ENCODE data around the gene RNF217.
A peak's percentile ranks its signal among the peaks of the same experiment; 100 is the strongest.
"Not testable (repeated sequence)": the region's sequence is repeated elsewhere in the genome, so short reads cannot be mapped to it uniquely, and the experiment has no call there.

The RNF217 gene

DNA sequence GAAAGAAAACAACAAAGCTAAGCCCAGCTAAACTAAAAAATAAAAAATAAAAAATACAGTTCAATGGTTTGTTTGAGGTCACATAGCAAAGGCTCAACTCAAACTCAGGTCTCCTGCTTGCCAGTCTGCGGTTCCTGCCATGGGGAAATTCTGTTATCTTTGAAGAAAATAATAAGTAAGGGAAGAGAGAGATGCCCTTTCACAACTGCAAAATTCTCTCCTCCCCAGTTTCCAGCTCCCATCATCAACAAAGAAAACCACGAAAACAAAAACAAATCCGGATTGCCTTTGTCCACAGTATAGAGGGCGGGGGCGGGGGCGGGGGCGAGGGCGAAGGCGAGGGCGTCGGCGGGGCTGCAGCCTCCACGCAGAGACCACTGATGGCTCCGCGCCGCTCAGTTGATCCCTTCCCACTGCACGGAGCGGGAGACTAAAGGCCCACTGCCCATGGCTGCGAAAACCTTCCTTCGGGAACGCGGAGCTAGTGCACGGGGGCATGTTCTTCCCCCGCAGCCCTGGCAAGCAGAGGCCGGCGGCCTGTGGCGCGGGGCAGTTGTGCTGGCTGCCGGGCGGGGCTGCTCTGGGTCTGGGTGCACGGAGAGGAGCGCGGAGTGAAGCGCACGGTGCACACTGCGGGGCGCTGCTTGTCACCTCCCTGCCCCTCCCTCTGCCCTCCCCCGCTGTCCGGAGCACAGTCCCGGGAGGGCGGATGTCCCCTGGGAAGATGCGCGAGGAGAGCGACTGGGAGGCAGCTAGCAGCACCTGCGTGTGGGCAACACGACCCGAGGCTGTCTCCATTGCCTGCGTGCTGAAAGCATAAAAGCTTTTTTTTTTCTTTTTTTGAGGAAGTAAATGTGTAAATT is 137.2 kb downstream of the RNF217 start:
- peak; percentile 62 for DNase-seq (ENCODE audit: low spot score)

DNA sequence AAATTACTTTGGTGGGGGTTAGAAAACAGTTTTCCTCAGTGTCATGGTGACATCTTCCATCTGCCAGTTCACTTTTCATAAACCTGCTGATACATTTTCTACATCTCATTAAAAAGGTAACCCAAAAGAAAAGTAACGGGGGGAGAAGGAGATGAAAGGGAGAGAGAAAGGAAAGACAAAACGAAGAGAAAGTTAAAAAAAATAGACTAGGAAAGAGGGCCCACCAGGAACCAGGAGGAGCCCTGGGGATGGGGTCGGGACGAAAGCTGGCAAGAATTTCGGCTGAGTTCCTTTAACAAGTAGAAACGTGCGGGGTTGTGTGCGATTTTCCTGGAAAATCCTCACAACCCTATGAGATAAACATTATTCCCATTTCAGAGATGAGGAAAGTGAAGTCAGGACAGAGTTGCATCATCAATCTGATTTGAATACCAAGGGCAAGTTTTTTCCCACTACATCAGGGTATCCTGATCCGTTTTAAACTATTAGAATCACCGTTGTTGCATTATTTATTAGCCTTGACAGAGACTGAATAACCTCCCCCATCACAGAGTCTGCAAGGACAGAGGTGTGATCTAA is 137.9 kb downstream of the RNF217 start:
- no peak for DNase-seq (ENCODE audit: low spot score)

DNA sequence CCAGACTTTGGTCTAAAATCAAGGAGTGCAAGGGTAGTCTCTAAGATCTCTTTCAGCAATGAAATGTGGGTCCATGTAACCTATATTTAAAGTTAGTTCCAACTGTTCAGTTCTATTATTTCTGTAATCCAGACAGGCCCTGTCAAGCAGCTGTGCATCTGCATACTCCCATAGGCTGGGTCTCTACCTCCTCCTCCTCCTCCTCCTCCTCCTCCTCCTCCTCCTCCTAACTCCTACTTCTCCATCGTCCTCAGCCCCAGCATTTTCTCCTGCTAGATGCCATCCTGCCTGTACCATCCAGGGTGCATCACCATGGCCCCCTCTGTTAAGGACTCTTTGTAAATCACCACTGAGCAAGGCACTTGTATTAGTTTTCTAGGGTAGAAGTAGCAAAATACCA is 138.9 kb downstream of the RNF217 start:
- no peak for DNase-seq (ENCODE audit: low spot score)

DNA sequence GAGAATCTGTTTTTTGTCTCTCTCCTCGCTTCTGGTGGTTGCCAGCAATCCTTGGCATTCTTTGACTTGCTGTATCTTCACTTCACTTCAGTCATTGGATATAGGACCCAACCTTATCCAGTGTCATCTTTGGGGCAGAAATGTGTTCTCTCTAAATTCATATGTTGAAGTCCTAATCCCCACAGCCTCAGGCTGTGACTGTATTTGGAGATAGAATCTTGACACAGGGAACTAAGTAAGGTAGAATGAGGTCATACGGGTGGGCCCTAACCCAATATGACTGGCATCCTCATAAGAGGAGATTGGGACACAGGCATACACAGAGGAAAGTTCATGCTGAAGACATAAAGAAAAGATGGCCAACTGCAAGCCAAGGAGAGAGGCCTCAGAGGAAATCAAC is 139.4 kb downstream of the RNF217 start:
- DNase-seq (ENCODE audit: low spot score) = no peak

DNA sequence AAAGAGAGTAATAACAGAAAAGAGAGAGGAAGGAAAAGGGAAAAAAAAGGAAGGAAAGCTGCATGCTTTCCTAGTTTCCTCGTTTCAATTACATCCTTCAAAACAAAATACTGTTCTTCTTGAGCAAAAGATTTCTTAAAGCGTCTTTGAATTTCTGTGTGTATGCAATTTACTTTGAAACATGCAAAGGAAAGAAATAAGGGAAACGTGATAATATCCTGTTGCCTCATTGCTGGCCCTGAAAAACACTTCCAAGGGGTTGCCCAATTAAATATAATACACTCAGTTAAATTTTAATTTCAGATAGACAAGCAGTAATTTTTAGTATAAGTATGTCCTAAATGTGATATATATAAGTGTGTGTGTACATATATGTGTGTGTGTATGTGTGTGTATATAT is 140.2 kb downstream of the RNF217 start:
- DNase-seq (ENCODE audit: low spot score) = no peak

DNA sequence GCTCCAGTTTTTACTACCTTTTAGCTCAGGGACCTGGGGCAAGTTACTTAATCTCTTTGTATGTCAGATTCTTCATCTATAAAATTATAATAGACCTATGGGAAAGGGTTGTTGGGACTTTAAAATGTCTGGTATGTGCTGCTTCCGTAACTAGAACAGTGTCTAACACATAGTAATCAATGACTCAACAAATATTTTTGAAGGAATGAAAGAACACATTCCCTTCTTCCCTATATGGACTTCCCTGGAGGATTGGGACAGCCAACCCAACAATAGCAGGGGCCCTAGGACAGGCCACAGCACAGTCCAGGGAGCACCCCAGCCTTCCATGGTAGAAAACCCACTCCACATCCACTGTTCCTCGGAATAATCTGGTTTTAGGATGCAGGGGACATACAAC is 140.7 kb downstream of the RNF217 start:
- peak; percentile 84 for DNase-seq (ENCODE audit: low spot score)

DNA sequence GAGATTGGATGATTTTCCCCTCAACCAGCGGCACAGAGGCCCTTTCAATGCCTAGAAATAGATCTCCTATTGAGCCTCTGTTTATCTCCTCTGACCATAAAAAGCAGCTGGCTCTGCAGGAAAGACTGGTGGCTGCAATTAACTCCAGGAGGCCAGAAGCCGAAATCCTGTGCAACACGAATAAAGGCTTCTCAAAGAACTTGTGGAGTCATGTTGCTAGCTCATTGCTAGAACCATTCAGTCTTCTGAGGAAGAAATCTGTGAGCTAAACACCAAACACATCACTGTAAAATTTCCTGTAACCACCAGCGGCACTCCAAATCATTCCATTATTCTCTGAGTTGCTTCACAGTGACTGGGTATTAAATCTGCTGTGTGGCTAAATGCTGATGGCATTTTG is 142.2 kb downstream of the RNF217 start:
- DNase-seq (ENCODE audit: low spot score) = peak; percentile 64

DNA sequence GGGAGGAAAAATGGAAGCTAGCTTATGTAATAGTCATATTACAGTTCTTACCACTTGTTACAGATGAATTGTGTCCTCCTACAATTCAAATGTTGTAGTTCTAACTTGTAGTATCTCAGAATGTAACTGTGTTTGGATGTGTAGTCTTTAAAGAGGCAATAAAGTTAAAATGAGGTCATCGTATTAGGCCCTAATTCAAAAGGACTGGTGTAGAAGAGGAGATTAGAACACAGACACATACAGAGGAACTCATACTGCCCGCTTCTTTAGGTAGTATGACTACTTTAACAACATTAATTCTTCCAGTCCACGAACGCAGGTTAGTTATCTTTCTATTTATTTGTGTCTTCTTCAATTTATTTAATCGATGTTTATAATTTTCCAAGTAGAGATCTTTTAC is 144.8 kb downstream of the RNF217 start:
- DNase-seq (ENCODE audit: low spot score) = no peak

DNA sequence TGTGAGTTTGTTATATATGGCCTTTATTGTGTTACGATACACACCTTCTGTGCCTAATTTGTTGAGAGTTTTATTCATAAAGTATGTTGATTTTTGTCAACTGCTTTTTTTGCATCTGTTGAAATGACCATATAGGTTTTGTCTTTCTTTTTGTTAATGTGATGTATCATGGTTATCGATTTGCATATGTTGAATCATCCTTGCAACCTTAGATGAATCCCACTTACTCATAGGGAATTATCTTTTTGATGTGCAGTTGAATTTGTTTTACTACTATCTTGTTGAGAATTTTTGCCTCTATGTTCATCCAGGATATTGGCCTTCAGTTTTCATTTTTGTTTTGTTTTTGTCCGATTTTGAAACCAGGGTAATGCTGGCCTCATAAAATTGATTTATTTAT is 145.7 kb downstream of the RNF217 start:
- no peak for DNase-seq (ENCODE audit: low spot score)

DNA sequence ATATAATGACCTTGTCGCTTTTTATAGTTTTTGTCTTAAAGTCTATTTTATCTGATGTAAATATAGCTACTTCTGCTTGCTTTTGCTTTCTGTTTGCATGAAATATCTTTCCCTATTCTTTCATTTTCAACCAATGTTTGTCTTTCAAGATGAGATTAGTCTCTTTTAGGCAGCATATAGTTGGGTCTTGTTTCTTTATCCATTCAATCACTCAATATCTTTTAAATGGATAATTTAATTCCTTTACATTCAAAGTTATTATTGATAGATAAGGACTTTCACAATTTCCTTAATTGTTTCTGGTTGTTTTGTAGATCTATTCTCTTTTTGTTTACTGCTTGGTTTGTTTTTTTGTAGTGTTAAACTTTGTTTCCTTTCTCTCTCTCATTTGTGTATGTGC is 147.8 kb downstream of the RNF217 start:
- no peak for DNase-seq (ENCODE audit: low spot score)

DNA sequence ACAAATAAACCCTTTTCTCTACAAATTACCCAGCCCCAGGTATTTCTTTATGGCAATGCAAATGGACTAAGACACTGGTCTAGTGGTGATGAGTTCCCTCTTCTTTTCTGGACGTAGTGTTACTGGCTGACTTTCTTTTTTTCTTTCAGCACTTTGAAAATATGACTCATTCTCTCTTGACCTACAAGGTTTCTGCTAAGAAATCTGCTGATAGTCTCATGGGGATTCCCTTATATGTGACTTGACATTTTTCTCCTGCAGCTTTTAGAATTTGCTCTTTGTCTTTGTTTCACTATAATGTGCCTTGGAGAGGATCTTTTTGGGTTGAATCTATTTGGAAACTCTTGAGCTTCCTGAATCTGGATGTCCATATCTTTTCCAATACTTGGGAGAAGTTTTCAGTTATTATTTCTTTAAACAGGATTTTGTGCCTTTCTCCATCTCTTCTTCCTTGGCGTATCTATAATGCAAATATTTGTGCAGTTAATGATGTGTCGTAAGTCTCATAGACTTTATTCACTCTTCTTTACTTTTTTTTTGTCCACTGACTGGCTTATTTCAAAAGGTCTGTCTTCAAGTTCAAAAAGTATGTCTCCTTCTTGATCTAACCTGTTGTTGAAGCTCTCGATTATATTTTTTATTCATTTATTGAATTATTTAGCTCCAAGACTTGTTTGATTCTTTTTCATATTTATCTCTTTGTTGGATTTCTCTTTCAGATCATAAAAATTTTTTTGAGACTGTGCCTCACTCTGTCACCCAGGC is 149.2 kb downstream of the RNF217 start:
- DNase-seq (ENCODE audit: low spot score) = no peak

DNA sequence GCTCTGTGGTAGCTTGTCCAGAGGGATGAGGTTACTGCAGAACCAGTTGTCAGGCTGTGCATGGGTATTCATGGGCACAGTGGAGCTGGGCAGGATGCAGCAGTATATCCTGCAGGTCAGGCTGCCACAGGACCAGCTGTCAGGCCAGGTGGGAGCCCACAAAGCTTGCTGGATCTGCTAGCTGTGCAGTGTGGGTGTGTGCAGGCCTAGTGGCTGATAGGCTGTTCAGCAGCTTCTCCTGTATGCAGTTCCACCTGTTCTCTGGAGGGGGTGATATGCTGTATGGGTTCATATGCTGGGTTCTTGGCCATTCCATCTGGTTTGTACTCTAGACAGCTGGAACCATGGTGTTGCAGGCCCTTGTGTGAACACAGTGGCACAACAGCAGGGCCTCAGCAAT is 150.7 kb downstream of the RNF217 start:
- DNase-seq (ENCODE audit: low spot score) = no peak

DNA sequence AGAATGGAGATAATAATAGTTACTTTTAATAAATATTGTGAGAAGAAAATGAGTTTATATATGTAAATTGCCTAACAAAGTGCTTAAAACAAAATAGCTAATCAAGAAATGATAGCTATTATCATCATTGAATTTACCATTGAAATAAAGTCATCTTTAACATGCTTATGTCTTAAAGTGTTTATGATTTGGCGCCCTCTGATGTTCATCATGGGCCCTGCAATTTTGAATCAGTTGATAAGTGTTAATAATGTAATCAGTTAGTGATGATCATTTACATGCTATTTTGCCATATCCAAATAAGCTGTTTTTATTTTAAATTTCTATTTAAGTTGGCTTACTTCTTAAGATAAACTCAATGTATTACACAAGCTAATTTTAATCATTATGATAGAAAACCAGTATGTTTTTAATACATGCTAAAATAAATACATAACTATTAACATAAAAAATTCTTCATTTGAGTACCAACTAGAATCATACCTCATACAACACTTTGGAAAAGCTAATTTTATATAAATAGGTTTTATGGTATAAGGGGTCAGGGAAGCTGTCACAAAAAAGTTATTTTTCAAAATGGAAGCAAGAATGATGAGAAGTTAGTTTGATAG is 152.1 kb downstream of the RNF217 start:
- DNase-seq (ENCODE audit: low spot score) = peak; percentile 50

DNA sequence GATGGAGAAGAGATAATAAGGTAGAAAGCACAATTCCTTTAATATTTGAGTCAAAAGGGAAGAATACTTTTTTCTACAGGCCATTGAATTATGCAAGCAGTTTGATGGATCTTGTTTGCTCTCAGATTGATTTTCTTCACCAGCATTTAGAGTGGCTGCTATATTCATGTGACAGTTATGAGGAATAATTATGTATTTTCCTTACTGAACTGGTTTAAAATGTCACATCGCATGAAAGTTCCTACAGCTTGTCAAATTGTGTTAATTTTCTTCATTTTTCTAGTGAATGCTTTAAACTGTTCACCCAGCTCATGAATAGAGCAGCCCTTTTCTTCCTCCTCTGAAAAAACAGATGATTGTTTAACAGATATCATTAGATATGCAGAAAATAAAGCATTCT is 153.9 kb downstream of the RNF217 start:
- no peak for DNase-seq (ENCODE audit: low spot score)

DNA sequence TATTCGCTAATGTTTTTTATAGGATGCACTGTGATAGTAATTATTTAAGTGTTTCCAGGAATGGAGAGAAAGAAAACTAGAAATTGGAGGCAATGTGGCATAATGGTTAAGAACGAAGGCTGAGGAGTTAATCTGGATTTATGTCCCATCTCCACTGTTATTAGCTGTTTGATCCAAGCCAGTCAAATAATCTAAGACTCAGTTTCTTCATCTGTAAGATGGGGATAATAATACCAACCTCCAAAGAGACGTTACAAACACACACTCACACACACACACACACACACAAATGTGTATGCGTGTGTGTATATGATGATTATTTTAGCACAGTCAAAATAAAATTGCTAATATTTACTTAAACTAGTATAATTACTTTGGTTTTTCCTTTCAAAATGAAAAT is 154.5 kb downstream of the RNF217 start:
- no peak for DNase-seq (ENCODE audit: low spot score)

DNA sequence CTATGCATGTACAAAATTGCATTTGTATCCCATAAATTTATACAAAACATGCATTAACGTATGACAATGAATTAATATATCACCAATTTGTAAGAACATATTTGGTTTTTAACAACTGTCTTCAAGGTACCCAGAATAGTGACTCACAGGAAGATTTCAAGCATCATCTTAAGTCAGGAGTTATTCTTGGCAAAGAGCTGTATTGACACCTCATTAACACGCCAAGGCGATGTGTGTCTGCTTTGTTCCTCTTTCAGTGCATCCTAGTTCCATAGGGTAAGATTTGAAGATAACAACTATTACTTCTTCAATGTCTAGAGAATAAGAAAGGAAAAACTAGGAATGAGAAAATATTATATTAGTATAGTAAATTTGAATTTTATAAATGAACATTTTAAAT is 155.6 kb downstream of the RNF217 start:
- no peak for DNase-seq (ENCODE audit: low spot score)

DNA sequence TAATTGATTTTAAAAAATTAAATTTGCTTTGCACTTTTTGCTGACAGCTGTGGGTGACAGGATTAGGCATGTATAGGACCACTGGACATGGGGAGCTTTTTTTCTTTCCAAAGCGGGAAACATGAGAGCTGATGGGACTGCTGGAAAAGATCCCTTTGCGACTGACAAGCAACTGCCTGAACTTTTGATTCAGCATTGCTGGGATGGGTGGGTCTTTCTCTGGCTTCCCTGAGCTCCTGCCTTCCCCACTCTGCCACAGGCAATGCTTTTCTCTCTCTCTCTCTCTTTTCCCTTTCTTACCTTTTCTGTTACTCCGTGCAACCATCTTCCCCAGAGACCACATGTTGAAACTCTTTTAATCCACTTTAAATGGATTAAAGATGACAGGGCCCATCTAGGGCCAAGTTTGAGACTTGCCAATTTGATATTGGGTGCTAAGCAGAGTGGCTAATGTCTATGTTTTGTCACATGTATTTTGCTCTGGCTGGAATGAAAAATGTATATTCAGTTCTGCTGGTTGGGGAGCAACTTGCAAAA is 157.9 kb downstream of the RNF217 start:
- no peak for DNase-seq (ENCODE audit: low spot score)

DNA sequence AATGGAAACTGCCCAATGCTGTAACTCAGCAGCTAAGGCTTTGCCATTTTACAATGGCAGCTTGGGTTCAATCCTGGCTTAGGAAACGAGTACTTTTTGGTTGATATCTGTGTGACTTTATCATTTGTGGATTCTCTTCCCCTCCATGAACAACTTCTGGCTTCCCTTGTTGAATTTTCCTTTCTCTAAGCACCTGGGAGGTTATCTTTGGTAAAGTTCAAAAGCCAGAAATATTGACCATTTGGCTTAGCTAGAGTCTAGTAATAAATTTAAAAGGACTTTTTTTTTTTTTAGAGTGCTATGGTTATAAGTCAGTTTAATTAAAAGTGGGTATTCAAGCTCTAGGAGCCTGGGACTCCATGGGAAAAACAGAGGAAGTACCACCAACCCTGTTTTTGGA is 159.7 kb downstream of the RNF217 start:
- DNase-seq (ENCODE audit: low spot score) = no peak

DNA sequence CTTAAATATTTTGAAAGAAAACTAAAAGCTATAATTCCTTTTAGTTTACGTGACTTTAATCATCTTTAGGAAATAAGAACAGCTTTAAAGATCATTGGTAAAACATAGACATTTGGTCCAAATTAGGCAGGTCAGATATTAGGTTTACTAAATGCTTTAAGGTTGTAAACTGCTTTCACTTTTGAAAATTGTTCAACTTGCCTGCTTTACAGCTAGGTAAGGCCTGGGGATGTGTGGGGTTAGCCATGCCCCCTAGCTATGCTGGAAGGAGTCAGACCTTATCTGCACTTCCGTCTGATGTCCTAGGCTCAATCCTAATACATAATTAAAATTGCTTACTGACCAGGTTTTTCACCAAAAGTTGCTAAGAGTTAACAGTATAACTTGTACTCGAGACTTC is 160.8 kb downstream of the RNF217 start:
- no peak for DNase-seq (ENCODE audit: low spot score)

DNA sequence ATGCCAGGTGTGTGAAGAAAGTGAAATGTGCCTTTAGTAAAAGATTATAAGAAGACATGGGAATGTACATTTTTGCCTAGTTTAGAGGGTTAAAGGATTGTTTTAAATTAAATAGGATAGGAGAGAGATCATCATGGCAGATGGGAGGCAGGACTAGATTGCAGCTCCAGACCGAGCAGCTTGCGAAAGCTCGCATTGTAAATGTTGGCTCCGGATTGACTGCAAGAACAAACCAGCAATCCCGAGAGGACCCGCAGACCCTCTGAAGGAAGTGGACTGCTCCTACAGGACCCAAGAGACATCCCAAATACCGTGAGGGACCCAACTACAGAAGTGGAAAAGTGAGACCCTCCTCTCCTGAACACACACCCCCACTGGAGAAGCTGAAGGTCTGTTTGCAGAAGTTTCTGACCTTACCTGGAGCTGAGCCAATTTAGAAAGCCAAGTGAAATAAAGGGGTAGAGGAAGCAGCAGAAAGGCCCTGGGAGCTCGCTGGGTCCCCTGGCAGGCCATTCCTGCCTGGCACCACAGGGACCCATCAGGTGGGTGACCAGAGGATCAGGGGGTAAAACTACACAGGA is 161.3 kb downstream of the RNF217 start:
- no peak for DNase-seq (ENCODE audit: low spot score)

DNA sequence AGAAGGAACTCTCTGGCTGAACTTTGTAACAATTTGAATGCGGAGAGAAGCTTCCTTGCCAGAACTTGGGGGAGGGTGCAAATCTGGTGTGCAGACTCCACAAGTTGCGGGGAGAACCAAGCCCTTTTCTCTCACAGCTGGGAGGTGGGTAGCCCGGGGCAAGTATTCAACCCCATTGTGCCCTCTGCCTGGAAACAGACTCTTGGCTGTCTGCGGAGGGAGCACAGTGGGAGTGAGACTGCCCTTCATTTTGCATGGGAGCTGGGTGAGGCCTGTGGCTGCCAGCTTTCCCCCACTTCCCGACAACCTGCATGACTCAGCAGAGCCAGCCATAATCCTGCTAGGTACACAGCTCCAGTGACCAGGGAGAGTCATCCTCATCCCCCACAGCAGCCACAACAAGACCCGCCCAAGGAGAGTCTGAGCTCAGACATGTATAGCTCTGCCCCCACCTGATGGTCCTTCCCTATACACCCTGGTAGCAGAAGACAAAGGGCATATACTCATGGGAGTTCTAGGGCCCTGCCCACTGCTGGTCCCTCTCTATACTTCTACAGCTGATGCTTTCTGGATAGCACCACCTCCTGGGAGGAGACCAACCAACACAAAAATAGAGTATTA is 161.9 kb downstream of the RNF217 start:
- DNase-seq (ENCODE audit: low spot score) = no peak

DNA sequence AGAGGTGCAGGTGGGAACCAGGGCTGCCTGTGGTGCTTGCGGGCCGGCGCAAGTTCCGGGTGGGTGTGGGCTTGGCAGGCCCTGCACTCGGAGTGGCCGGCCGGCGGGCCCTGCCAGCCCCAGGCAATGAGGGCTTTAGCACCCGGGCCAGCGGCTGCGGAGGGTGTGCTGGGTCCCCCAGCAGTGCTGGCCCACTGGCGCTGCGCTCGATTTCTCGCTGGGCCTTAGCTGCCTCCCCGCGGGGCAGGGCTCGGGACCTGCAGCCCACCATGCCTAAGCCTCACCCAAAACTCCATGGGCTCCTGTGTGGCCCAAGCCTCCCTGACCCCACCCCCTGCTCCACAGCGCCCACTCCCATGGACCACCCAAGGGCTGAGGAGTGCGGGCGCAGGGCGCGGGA is 163.6 kb downstream of the RNF217 start:
- not testable (repeated sequence) for DNase-seq (ENCODE audit: low spot score)

Data from AG08395 (cell line).